T-helper 2 cell treated with Interferon-gamma antibody and Interleukin-4, amounts not matched to agents 100 ng/mL and 5 ng/mL, for 36 hours (primary cell): ENCODE measurements around the gene CACTIN. TPM values are rescaled to one million over a fixed set of nuclear protein-coding genes. Genes with fewer than 3 reads are reported as not detected.

ENCODE experiments used
- intact Hi-C: fragments of 100-400 bp; cut with micrococcal nuclease; formaldehyde crosslinking; loops from one replicate; pipeline ENCODE4 v1.15.1; 2023
- total RNA-seq: library from RNA; stranded (reverse); gene quantifications from 2 replicates; pipeline ENCODE4 v1.2.3, GENCODE V29; 2022

CACTIN gene
- total RNA-seq, 1 donor from 2014 or later, result 34.8 TPM

DNA sequence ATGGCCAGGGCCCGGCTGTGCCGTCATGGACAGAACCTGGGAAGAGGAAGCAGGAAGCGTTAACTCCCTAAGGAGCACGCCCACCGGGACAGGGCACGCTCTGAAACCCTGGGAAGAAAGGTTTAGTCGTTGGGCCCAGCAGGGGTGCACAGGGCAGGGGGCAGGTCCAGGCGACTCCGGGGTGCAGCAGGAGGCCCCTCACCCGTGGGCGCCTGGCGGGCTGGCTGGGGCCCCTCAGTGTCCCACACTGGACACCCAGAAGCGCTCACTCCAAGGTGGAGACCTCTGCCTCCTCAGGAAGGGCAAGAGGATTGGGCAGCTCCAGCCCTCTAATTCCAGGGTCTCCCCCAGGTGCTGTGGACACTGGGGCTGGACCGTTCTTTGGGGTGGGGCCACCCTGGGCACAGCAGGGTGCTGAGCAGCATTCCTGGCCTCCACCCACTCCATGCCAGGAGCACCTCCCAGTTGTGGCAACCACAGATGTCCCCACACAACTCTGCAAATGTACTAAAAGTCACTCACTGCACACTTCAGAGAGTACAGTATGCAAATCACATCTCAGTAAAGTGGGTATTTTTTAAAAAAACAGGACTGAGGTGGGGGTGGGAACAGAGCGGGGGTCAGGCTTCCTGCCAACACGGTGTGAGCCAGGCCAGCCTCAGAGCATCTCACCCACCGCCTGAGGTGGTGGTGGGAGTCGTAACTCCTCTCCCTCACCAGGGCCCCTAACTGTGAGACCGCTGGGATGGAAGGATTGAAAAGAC is 38.5 kb upstream of the CACTIN start:
- intact Hi-C loops, result no loop called here

- intact Hi-C loops, result no loop called here
Measured at GRCh38 chr19:3663838-3664237, 37.2 kb upstream of the CACTIN start.

- intact Hi-C loops, result no loop called here
Measured at GRCh38 chr19:3661284-3662238, 35.0 kb upstream of the CACTIN start.

- intact Hi-C loops, result no loop called here
Measured at GRCh38 chr19:3660493-3661219, 34.1 kb upstream of the CACTIN start.

- intact Hi-C loops, result no loop called here
Measured at GRCh38 chr19:3659746-3660112, 33.1 kb upstream of the CACTIN start.

DNA sequence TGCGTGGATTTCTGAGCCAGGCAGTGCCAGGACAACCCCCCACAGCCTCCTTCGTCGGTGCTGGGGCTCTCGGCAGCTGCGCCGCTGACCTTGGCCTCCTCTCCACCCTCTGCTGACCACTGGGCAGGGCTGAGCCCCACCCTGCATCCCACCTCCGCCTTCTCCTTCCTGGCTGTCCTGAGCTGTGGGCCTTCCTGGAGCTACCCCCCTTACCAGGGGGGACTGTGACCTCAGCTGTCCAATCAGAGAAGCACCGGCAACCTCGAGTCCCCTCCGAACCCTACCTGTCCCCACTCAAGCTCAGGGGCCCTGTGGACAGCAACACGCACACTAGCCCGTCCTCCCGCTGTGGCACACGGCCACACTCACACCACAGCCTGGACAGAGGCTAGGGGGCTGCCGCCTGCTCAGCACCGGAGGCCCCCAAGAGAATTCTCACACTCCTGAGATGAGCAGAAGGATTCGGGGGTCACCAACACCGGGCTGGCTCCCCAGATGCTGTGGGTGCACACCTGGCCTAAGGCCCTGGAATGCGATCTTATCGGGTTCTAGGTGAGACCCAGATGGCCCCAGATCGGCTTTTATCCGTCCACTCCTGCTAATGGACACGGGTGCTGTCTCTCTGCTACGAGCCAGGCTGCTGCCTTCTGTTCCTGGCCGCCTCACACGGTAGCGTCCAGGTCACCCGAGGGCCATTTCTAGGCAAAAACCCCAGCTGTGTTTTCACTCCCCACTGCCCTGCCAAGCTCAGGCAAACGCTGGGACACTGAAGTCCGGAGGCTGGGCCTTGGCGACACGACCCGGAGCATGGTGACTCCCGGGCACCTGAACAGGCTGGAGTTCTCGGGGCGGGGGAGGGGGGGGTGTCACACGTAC is 32.5 kb upstream of the CACTIN start:
- intact Hi-C loops, result no loop called here

GRCh38 chr19:3658004-3658869 is 31.6 kb upstream of the CACTIN start:
- intact Hi-C loops, result no loop called here

DNA sequence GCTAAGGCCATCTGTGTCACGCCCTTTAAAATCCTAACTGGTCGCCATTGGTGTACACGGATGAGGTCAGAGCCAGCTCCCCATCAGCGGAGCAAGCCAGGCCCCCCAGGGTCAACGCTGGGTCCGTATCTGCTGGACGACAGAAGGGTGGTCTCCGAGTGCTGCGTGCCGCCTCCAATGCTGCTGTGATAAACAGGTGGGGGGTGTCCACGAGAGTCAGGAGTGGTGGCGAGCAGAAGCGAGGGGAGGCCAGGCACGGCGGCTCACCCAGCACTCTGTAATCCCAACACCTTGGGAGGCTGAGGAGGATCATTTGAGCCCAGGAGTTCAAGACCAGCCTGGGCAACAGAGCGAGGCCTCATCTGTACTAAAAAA is 30.8 kb upstream of the CACTIN start:
- intact Hi-C loops, result no loop called here

DNA sequence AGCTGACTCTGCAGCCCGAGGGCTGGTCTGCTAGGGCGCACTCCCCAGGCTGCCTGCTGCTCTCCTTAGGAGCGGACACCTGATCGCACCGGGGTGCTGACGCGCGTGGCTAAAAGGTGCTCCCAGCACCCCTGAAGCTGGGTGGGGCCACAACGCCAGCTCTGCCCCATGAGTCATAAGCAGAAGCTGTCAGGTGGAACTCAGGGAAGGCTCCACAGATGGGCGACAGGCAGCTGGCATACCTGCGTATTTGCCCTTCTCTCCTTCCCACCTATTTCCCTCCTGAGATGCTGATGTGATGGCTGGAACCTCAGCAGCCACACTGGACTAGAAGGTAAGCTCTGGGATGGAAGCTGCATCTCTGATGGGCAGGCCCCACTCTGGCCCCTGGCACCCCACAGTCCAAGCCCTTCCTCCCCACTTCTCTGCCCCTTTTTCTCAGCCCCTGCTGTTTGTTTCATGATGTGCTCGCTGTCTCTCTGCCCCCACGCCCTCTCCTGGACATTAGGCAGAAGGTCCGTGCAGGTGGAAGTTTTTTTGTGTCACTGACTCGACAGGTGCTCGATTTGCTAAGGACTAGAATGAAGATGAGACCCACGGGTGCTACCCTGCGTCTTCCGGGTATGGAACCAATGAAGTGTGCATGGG is 30.3 kb upstream of the CACTIN start:
- intact Hi-C loops, result no loop called here

DNA sequence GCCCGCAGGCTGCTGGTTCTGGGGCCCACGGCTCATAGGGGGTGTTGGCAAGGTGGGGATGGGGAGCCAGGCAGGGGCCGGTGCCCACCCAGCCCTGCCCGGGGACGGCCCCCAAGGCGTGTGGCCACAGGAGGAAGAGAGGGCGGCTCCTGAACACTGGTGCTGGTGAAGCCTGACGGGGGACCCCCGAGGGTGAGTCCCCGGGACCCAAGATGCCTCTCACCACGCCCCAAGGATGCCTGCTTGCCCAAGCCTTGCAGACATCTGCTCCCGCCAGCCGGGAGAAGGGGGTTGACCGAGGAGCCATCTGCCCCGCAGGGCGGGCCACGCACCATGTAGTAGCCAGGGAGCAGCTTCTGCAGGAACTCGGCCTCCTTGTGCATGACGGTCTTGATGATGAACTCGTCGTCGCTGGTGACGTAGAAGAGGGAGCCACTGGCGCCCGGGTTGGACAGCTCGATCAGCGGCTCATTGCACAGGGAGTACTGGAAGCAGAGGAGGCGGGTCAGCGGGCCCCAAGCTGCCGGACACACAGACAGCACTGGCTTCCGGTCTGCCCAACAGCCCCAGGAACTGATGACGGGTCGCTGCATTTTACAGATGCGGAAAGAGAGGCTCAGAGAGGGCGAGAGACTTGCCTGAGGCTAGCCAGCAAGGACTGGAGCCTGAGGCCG is 29.6 kb upstream of the CACTIN start:
- intact Hi-C loops, result no loop called here

DNA sequence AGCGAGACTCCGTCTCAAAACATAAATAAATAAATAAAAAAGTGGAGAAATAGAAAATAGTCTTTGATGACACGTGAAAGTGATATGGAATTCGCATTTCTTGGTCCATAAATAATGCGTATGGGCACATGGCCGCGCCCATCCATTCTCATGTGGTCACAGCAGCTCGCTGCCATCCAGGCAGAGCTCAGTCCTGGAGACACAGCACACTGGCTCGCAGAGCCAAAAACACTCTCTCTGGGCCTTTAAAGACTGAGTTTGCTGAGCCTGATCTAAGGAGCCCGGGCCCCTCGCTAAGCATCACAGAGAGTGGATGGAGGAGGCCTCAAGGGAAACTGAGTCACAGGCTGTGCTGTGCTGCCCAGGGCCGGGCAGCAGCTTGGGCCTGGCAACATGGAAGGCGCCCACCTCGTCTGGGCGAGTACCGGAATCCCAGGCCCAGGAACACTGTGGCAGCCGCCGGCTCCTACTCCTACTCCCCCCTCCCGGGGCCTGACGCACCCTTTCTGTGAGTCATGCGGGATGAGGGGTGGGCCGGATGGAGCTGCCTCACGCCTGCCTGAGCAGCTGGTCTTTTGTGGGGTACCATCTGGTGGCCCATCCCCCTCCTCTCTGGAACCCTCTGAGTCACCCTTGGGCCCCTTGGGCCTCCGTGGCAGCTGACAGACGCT is 28.9 kb upstream of the CACTIN start:
- intact Hi-C loops, result no loop called here

- intact Hi-C loops, result no loop called here
Measured at GRCh38 chr19:3653865-3654513, 27.4 kb upstream of the CACTIN start.

DNA sequence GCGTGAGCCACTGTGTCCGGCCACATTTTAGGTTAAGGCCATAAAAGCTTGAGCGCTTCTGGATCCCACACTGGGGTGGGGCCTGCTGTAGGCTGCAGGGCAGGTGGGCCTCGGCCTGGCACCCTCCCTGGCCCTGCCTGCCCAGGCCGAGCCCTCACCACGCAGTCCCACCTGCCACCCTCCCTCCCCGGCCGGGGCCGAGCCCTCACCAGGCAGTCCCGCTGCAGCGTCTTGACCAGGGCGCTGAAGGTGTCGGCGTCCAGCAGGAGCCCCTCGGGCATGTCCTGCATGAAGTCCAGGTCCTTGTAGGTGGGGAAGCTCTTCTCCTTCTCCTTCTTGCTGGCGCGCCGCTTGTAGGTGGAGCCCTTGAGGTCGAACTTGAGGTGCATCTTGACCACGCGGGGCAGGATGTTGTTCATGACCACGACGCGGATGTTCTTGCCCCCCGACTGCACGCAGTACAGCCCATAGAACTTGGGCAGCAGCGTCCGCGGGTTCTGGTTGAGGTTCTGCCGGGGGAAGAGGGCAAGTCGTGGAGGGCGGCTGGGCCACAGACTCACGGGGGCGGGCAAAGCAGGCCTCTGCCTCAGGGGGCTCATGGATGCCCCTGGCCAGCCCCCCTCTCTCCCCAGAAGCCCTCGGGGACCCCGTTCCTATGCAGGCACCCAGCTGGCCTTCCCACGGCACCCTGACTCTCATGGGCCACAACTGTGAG is 26.6 kb upstream of the CACTIN start:
- intact Hi-C loops, result no loop called here

DNA sequence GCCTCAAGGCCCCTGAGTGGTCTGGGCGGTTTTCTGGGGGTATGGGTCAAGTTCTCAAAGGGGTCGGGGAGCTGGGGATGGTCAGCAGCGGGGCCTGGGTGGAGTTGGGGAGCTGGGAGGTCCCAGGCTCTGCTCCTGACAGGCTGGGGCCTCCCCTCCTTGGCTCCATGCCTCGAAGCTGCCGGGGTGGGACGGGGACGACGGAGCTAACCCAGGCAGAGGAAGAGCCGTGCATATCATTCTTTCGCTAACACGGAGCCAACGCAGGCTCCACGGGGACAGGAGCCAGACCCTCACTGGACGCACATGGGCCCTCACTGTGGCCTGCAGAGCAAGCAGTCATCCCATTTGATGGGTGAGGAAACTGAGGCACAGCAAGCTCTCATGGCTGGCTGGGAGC is 25.8 kb upstream of the CACTIN start:
- intact Hi-C loops, result no loop called here

DNA sequence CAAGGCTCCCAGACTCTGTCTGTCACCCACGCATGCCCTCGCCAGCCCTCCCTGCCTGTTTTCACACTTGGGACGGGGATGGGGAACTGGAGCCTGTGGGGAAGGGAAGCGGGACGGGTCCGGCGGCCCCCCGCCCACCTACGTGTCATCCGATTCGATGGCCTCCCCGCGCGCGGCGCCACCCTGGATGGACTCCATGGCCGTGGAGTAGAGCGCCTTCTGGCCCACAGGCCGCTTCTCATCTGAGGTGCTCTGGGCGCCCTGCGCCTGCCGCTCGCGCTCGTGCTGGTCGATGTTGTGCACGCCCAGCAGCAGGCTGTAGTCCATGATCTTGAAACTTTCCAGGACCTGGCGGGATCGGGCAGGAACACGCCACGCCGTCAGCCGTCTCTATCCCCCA is 25.1 kb upstream of the CACTIN start:
- intact Hi-C loops, result no loop called here

DNA sequence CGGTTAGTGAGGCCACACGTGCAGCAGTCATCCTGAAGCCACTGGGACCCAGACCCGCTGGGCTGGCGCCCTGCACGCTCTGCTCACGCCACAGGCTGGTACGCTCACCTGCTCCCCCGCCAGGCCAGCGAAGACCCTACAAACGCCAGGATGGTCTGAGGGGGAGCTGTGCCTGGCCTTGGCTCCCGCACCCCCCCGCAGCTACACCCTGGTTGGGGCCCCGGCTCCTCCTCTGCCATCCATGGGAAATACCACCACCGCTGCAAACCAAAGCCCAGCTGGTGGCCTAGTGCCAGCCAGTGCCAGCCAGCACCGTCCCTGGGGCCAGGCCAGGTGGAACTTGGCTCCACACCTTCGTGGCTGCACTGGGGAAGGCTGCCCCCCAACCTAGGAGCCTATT is 23.3 kb upstream of the CACTIN start:
- intact Hi-C loops, result no loop called here
